AG09319 (cell line): ENCODE results near the gene ATM.

Experiments
- DNase-seq: peaks from one replicate; pipeline ENCODE4 v3.0.0-alpha.2; 2010; ENCODE audit warnings: low read depth; ENCODE audit errors: extremely low read depth
- TF ChIP-seq, protein P1 (sequence below): IDR thresholded peaks from 2 replicates; pipeline ENCODE4 v1.5.1; 2011; ENCODE audit warnings: low read depth, mild to moderate bottlenecking, inconsistent platforms, low read length, moderate library complexity

The ATM gene

GRCh38 chr11:108213784-108214183 is 9.1 kb upstream of the ATM start:
- DNase-seq, result no peak
- TF ChIP-seq, protein P1, sequence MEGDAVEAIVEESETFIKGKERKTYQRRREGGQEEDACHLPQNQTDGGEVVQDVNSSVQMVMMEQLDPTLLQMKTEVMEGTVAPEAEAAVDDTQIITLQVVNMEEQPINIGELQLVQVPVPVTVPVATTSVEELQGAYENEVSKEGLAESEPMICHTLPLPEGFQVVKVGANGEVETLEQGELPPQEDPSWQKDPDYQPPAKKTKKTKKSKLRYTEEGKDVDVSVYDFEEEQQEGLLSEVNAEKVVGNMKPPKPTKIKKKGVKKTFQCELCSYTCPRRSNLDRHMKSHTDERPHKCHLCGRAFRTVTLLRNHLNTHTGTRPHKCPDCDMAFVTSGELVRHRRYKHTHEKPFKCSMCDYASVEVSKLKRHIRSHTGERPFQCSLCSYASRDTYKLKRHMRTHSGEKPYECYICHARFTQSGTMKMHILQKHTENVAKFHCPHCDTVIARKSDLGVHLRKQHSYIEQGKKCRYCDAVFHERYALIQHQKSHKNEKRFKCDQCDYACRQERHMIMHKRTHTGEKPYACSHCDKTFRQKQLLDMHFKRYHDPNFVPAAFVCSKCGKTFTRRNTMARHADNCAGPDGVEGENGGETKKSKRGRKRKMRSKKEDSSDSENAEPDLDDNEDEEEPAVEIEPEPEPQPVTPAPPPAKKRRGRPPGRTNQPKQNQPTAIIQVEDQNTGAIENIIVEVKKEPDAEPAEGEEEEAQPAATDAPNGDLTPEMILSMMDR, result no peak

DNA sequence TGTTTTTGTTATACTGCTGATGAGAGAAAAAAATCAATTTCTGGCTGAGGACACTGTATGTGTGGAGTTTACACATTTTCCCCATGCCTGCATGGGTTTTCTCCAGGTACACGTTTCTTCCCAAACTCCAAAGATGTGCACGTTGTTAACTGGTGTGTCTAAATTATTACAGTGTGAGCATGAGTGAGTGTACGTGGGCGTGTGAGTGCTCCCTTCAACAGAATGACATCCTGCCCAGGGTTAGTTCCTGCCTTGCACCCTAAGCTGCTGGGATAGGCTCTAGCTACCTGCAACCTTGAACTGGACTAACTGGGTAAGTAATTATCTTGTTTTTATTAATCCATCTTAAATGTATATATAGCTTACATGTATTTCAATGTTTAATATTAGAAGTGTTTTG is 5.9 kb upstream of the ATM start:
- TF ChIP-seq, protein P1, result no peak
- no peak for DNase-seq

- TF ChIP-seq, protein P1, result no peak
- DNase-seq, result no peak
Measured at GRCh38 chr11:108218455-108218854, 4.4 kb upstream of the ATM start.

- no peak for DNase-seq
- TF ChIP-seq, protein P1, result no peak
Measured at GRCh38 chr11:108218912-108219783, 3.7 kb upstream of the ATM start.

DNA sequence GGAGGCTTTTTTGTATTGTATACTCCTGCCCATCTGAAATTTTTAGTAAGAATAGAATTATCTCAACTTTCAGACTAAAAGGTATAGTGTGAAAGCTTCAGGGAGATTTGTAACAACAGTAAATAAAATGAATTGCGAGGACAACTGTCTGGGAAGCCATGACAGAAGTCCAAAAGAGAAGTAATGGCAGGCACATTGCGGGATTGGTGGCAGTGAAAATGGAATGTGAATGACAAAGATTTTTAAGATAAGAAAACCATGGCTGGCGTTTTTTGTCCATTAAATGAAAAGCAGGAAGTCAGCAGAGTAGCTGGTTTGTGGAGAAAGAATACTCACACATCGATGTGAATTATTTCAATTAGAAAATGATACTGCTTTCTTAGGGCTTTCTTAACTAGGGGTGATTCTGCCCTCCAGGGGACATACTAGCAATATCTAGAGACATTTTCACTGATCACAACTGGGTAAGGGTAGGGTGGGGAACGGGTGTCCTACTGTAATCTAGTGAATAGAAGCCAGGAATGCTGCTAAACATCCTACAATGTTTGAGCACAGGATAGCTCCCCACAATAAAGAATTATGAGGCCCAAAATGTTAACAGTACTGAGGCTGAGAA is 2.0 kb upstream of the ATM start:
- no peak for DNase-seq
- TF ChIP-seq, protein P1, result no peak; the same call in none of the 2 replicates

DNA sequence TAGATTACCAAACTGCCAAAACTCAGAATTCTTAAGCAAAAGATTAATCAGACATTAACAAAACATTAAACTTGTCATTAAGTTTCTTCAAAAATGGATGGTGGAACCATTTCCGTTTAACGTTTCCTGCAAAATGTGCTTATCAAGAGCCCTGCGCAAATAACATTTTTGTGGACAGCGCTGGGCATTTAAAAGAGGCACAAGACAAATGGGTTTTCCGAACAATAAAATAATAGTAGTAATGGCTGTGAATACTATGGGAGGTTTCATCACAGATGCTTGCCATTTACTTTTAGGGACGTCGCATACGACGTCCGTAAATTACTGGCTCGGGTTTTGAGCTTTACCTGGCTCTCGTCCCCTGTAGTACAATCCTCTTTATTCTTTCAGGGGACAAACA is 1.5 kb upstream of the ATM start:
- TF ChIP-seq, protein P1, result no peak
- DNase-seq, result no peak

DNA sequence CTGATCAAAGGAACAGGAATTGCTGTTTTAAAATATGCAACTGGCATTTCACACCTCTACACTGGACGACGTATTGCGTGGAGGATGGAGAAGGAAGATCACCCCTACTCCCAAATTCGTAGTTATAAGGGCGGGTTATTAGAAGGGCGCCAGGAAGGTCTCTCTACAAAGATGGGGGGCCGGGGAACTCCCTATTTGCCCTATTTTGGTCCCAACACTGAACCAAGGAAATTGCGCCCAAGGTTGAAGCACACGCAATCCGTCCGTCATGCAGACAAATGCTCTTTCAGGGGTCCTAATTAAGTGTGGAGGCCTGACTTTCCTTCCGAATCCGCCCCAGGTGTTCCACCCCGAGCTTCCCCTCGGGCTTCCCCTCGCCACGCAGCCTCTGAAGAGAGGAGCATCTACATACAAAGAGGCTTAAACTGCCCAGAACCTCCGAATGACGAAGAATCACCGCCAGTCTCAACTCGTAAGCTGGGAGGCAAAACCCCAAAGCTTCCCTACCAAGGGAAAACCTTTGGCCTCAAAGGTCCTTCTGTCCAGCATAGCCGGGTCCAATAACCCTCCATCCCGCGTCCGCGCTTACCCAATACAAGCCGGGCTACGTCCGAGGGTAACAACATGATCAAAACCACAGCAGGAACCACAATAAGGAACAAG is 825 bp upstream of the ATM start:
- no peak for DNase-seq
- TF ChIP-seq, protein P1, result no peak
